ENCODE data around the gene IL36B. TPM values are rescaled to one million over a fixed set of nuclear protein-coding genes. Genes with fewer than 3 reads are reported as not detected.

The IL36B gene
- polyA plus RNA-seq, 3 donors = not detected

- H3K4me1 ChIP-seq (ENCODE audit: control insufficient read depth in 1 of 2, insufficient read depth in 2 of 2, low read length in 2 of 2) = peaks cover 12% of the 10 kb centered on the region in 2 donors
- no peaks in the 10 kb centered on the region for H3K9me3 ChIP-seq (replicated peaks in 1 of 2; ENCODE audit: control insufficient read depth in 1 of 2, insufficient read depth in 1 of 2, low read length in 2 of 2)
- H4K20me1 ChIP-seq (ENCODE audit: insufficient read depth, low read length) = no peaks in the 10 kb centered on the region
- 24% methylated on average over 3 of the region's 9 CpGs for WGBS (ENCODE audit: insufficient coverage)
- intact Hi-C loops (cut with micrococcal nuclease) = loop anchor here (1.0 to 10.0 kb wide), 4 partner anchors 47 to 295 kb away; partner anchors contain the start of gene IL1RN (in 1 of the 2)
- H3K36me3 ChIP-seq (replicated peaks in 1 of 2; ENCODE audit: control insufficient read depth in 1 of 2, insufficient read depth in 2 of 2, low read length in 2 of 2) = no peaks in the 10 kb centered on the region
- Mint-ChIP-seq H3K36me3 (no peaks in the 10 kb centered on the region), H3K9me3 (no peaks in the 10 kb centered on the region), H3K27ac (no peak overlapping the region), H3K4me1 (peaks cover 34% of the 10 kb centered on the region), H3K4me3 (no peak overlapping the region), H3K27me3 (ENCODE audit: low read depth in 3 of 3) (peaks cover 0 to 5% (median 2%) of the 10 kb centered on the region in 3 donors)
- no peak overlapping the region for H2AFZ ChIP-seq (ENCODE audit: insufficient read depth, low read depth, low read length, poor library complexity, severe bottlenecking)
- H3K27me3 ChIP-seq (ENCODE audit: control insufficient read depth in 2 of 2, insufficient read depth in 2 of 2, low read length in 2 of 2) = no peaks in the 10 kb centered on the region
- no peaks in the 10 kb centered on the region for H3K79me2 ChIP-seq (ENCODE audit: insufficient read depth, low read length)
- H3K27ac ChIP-seq (ENCODE audit: low read depth in 1 of 2, low read length in 2 of 2) = no peak overlapping the region
- peak; percentile 89 for TF ChIP-seq CTCF (IDR thresholded peaks at IDR 0.05)
- DNase-seq = peak; percentile 40 to 86 (median 50)
- H3K4me2 ChIP-seq (replicated peaks; ENCODE audit: extremely low read depth, low read length, poor library complexity, severe bottlenecking) = no peak overlapping the region
- H3K9ac ChIP-seq (ENCODE audit: insufficient read depth, low read length, poor library complexity, severe bottlenecking) = no peak overlapping the region
- H3K4me3 ChIP-seq (replicated peaks in 1 of 3; ENCODE audit: low read depth in 2 of 3, low read length in 3 of 3) = no peak overlapping the region
Observed at GRCh38 chr2:113080134-113080533, 27.5 kb upstream of the IL36B start.

GRCh38 chr2:113079131-113079530 is 26.5 kb upstream of the IL36B start:
- Histone ChIP-seq H3K9ac (ENCODE audit: insufficient read depth, low read length, poor library complexity, severe bottlenecking) (no peak overlapping the region), H3K36me3 (replicated peaks in 1 of 2; ENCODE audit: control insufficient read depth in 1 of 2, insufficient read depth in 2 of 2, low read length in 2 of 2) (no peaks in the 10 kb centered on the region), H4K20me1 (ENCODE audit: insufficient read depth, low read length) (no peaks in the 10 kb centered on the region), H3K4me2 (replicated peaks; ENCODE audit: extremely low read depth, low read length, poor library complexity, severe bottlenecking) (no peak overlapping the region), H3K27ac (ENCODE audit: low read depth in 1 of 2, low read length in 2 of 2) (no peak overlapping the region), H2AFZ (ENCODE audit: insufficient read depth, low read depth, low read length, poor library complexity, severe bottlenecking) (no peak overlapping the region), H3K27me3 (ENCODE audit: control insufficient read depth in 2 of 2, insufficient read depth in 2 of 2, low read length in 2 of 2) (no peaks in the 10 kb centered on the region), H3K4me3 (replicated peaks in 1 of 3; ENCODE audit: low read depth in 2 of 3, low read length in 3 of 3) (no peak overlapping the region), H3K4me1 (ENCODE audit: control insufficient read depth in 1 of 2, insufficient read depth in 2 of 2, low read length in 2 of 2) (peaks cover 12% of the 10 kb centered on the region in 2 donors), H3K79me2 (ENCODE audit: insufficient read depth, low read length) (no peaks in the 10 kb centered on the region), H3K9me3 (replicated peaks in 1 of 2; ENCODE audit: control insufficient read depth in 1 of 2, insufficient read depth in 1 of 2, low read length in 2 of 2) (no peaks in the 10 kb centered on the region)
- no peak overlapping the region for H3K4me3 Mint-ChIP-seq
- WGBS (ENCODE audit: insufficient coverage) = no CpG with 5 or more reads among the region's 4 CpGs
- intact Hi-C loops (cut with micrococcal nuclease) = no loop called here
- no peak for DNase-seq
- peaks cover 0 to 8% (median 2%) of the 10 kb centered on the region in 3 donors for H3K27me3 Mint-ChIP-seq (ENCODE audit: low read depth in 3 of 3)
- H3K4me1 Mint-ChIP-seq = peaks cover 29% of the 10 kb centered on the region
- peaks cover 0 to 2% (median 0%) of the 10 kb centered on the region in 7 donors for H3K9me3 Mint-ChIP-seq
- no peaks in the 10 kb centered on the region for H3K36me3 Mint-ChIP-seq
- no peak overlapping the region for H3K27ac Mint-ChIP-seq
- TF ChIP-seq CTCF (IDR thresholded peaks at IDR 0.05) = no peak

All from CD14-positive monocyte (primary cell).